Smooth muscle cell of the brain vasculature (primary cell): ENCODE data around the gene TSGA10IP.

Experiments used
- DNase-seq: peaks from one replicate; pipeline ENCODE4 v3.0.0-alpha.2; 2012; ENCODE audit warnings: low read depth, low spot score

The TSGA10IP gene

GRCh38 chr11:65945430-65945911, at the start of gene TSGA10IP:
Gene TSGA10IP, plus strand, starts transcription at chr11:65945480. Its CDS starts 196 bp downstream, at chr11:65945676.
- no peak for DNase-seq

GRCh38 chr11:65895482-65895981, 49.7 kb upstream of the TSGA10IP start:
- no peak for DNase-seq

GRCh38 chr11:65896034-65896999, 49.0 kb upstream of the TSGA10IP start:
- DNase-seq = no peak

- DNase-seq = no peak
Observed at GRCh38 chr11:65897020-65897471, 48.2 kb upstream of the TSGA10IP start.

GRCh38 chr11:65898656-65899355, 46.5 kb upstream of the TSGA10IP start:
- no peak for DNase-seq

GRCh38 chr11:65899356-65900124, 45.7 kb upstream of the TSGA10IP start:
- no peak for DNase-seq

- DNase-seq = peak; percentile 80
Observed at GRCh38 chr11:65900125-65900898, 45.0 kb upstream of the TSGA10IP start, which contains the start of gene FOSL1. Gene FOSL1, minus strand, starts transcription at chr11:65900388. Its CDS starts 49 bp downstream, at chr11:65900339.

- no peak for DNase-seq
Observed at GRCh38 chr11:65900899-65901180, 44.4 kb upstream of the TSGA10IP start.

DNA sequence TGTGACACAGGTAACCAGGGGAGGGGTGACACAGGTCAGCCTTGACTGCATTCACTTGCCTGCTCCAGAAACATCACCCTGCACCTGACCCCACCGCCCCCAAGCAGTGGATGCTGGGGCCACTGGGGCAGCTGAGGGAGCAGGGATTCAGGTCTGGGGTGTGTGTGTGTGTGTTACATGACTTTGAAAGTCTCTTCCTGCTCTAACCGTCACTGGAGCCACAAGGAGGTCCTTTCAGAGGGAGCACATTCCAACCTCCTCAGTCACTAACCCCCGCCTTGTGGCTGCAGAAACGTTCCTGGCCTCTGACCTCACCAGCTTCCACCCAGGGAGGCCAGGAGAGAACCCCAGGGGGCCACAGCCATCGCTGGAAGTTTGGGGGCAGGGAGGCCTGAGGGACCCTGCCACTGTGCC, 42.2 kb upstream of the TSGA10IP start:
- no peak for DNase-seq

DNA sequence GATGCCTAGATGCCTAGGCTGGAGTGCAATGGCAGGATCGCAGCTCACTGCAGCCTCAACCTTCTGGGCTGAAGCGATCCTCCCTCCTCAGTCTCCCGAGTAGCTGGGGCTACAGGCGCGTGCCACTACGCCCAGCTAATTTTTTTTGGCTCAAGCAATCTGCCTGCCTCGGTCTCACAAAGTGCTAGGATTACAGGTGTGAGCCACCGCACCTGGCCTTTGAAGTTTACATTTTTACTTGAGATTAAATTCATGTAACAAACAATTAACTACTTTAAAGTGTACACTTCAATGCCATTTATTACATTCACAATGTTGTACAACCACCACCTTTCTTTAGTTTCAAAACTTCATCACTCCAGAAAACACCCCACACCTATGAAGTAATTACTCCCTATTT, 41.6 kb upstream of the TSGA10IP start:
- DNase-seq = no peak

GRCh38 chr11:65906602-65907001, 38.7 kb upstream of the TSGA10IP start:
- no peak for DNase-seq

DNA sequence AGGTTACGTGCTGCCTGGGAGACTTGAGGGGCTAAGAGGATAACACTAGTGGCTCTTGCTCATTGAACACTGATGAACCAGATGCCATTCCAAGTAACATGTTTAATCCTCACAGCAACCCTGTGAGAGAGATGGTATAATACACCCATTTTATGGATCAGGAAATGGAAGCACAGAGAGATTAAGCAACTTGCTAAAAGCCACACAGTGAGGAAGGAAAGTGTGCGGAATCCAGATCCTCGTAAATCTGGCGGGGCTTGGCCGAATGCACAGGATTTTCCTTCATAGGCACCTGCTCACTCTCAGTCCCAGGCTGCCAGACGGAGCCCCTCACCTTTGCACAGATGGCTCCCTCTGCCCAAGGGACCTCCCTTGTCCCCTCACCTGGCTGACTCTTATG, 37.4 kb upstream of the TSGA10IP start:
- no peak for DNase-seq

DNA sequence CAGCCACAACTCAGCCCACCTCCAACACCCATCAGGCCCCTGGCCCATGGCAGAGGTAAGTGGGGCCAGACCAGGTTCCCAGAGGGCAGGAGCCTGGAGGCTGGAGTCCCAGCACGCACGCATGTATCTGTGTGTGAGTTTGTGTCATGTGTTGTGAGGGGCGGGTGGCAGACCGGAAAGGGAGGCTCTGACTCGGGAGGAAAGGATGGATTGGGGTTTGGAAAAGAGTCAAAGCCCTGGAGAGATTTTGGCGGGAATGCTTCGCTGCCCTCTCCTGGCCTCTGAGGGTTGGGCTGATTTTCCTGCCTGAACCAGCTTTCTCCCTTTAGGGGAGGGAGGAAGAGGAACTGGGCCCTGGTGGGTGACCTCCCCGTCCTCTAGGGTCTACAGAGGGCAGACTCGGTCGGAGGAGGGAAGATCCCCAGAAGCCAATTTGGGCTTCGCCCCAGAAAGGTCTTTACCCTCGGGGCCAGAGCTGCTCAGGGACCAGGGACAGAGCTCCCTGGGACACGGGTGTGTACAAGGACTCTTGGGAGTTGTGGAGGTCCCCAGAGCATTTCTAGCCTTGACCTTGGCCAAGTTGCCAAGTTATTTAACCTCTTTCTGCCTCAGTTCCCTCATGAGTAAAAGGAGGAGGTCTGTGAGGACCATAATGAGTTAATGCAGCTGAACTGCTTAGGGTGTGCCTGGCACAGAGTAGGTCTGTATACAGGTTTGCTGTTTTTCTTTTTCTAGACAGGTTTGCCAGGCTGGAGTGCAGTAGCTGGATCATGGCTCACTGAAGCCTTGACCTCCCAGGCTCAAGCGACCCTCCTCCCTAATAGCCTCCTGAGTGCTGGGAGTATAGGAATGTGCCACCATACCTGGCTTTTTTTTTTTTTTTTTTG, 33.4 kb upstream of the TSGA10IP start:
- no peak for DNase-seq

GRCh38 chr11:65912845-65913244, 32.4 kb upstream of the TSGA10IP start:
- no peak for DNase-seq

DNA sequence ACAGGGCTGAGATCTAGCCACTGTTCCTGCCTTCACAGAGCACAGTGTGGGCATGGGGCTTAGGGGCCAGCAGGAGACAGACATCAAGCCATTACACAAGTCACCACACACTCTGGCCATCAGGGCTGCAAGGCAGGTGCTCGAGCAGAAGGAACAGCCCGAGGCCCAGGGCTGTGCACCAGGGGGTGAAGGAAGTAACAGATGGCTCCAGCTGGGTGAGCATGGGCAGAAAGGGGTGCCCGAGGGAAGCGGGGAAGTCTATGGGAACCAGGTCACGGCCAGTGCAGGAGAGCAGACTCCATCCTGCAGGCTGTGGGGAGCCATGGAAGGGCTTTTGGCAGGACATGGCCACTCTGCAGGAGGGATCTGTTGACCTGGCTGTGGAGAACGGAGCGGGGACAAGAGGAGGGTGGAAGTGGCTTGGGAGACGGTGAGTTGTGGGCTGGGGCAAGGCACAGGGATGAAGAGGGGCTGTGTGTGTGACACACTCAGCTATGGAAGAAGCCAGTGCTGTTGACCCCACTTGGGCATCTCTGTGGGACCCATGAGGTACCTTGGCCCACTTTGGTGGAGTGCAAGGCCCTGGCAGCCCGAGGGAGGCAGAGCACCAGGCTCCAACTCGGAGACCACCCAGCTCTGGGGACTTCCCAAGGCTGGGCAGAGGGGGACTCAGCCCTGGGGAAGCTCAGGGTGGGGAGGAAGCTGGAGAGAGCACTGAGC, 30.0 kb upstream of the TSGA10IP start:
- no peak for DNase-seq

GRCh38 chr11:65915821-65916251, 29.4 kb upstream of the TSGA10IP start:
- DNase-seq = peak; percentile 85

- DNase-seq = no peak
Observed at GRCh38 chr11:65916391-65916790, 28.9 kb upstream of the TSGA10IP start.

GRCh38 chr11:65917077-65917433, 28.2 kb upstream of the TSGA10IP start:
- DNase-seq = no peak
